ENCODE measurements around the gene NOXRED1. TPM values are rescaled to one million over a fixed set of nuclear protein-coding genes. Genes with fewer than 3 reads are reported as not detected.

Gene NOXRED1
- total RNA-seq, 1 donor = 0.09 TPM

DNA sequence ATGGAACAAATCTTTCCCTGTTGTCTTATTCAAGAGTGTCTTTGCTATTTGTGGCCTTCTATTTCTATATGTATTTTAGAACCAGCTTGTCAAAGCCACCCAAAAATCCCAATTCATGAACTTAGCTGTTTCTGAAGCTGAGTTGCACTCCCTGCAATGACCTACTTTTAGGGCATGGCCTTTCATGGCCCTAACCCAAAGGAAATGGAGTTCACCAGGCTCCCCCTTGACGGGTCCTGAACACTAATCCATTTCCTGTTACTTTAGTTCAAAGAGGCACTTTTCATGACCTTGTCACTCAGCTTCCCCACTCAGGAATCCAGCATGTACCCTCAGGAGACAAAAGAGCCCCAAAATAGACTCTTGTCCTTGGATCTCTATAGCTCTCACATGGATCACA, 54.0 kb downstream of the NOXRED1 start:
- TF ChIP-seq, protein P1, sequence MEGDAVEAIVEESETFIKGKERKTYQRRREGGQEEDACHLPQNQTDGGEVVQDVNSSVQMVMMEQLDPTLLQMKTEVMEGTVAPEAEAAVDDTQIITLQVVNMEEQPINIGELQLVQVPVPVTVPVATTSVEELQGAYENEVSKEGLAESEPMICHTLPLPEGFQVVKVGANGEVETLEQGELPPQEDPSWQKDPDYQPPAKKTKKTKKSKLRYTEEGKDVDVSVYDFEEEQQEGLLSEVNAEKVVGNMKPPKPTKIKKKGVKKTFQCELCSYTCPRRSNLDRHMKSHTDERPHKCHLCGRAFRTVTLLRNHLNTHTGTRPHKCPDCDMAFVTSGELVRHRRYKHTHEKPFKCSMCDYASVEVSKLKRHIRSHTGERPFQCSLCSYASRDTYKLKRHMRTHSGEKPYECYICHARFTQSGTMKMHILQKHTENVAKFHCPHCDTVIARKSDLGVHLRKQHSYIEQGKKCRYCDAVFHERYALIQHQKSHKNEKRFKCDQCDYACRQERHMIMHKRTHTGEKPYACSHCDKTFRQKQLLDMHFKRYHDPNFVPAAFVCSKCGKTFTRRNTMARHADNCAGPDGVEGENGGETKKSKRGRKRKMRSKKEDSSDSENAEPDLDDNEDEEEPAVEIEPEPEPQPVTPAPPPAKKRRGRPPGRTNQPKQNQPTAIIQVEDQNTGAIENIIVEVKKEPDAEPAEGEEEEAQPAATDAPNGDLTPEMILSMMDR (IDR thresholded peaks at IDR 0.05; ENCODE audit: insufficient read depth, low read length) = no peak
- no peak for DNase-seq (ENCODE audit: low read depth)
- no peak overlapping the region for H3K4me3 ChIP-seq (ENCODE audit: low read depth, low read length)

DNA sequence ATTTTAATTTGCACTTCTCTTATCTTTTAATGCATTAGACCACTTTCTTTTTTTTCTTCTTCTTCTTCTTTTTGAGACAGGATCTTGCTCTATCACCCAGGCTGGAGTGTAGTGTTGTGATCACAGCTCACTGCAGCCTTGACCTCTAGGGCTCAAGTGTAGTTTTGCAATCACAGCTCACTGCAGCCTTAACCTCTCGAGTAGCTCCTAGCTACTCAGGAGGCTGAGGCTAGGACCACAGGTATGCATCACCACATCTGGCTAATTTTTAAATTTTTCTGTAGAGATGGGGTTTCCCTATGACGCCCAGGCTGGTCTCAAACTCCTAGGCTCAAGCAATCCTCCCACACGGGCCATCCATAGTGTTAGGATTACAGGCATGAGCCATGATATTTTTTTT, 59.2 kb downstream of the NOXRED1 start:
- no peak for DNase-seq (ENCODE audit: low read depth)
- H3K4me3 ChIP-seq (ENCODE audit: low read depth, low read length) = no peak overlapping the region
- TF ChIP-seq, protein P1 (IDR thresholded peaks at IDR 0.05; ENCODE audit: insufficient read depth, low read length) = no peak

DNA sequence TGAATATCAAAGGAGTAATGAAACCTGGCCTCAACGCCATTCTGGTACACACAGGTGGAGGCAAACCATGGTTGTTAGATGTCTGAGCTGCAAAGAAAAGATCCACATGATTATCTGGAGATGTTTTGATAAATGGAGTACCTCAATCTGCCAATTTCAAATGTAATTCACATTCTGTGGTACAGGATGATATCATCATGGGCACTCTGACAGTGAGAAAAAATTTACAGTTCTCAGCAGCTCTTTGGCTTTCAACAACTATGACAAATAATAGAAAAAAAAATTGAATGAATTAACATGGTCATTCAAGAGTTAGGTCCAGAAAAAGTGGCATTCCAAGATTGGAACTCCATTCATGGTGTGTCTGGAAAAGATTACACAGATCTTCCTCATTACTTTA, 63.7 kb downstream of the NOXRED1 start:
- TF ChIP-seq, protein P1 (IDR thresholded peaks at IDR 0.05; ENCODE audit: insufficient read depth, low read length) = no peak
- DNase-seq (ENCODE audit: low read depth) = no peak
- no peak overlapping the region for H3K4me3 ChIP-seq (ENCODE audit: low read depth, low read length)

DNA sequence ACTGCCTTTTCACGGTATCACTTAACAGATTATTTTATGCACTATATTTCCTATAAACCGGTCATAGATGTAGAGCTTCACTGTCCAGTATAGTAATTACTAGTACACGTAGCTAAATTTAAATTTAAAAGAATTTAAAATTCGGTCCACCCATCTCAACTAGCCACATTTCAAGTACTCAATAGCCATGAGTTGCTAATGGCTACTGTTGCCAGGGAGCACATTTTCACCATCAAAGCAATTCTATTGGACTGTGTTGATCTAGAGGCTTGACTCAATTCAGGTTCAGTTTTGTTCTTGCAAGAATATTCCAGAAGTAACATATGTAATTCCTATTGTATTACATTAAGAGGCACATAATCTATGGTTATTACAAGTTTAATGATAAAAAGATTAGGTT, 66.4 kb downstream of the NOXRED1 start:
- no peak overlapping the region for H3K4me3 ChIP-seq (ENCODE audit: low read depth, low read length)
- TF ChIP-seq, protein P1 (IDR thresholded peaks at IDR 0.05; ENCODE audit: insufficient read depth, low read length) = no peak
- DNase-seq (ENCODE audit: low read depth) = no peak

DNA sequence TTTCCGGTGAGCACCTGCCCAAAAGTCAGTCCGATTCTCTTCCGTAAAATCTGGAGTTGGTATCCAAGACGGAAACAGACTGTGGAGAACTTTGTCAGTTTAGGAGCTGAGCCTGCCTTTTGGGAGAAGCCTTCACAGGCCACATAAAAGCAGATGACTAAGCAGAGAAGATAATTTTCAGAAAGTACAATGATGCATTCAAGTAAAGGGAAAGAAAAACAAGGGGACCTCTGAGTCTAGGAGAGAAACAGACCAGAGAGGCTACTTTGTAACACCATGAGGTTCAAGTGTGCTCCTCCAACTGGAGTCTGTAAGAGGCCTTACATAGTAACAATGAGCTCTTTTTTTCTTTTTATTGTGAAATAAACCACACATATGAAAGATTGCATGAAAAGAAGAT, 67.5 kb downstream of the NOXRED1 start:
- H3K4me3 ChIP-seq (ENCODE audit: low read depth, low read length) = no peak overlapping the region
- TF ChIP-seq, protein P1 (IDR thresholded peaks at IDR 0.05; ENCODE audit: insufficient read depth, low read length) = no peak
- peak; percentile 6 for DNase-seq (ENCODE audit: low read depth)

DNA sequence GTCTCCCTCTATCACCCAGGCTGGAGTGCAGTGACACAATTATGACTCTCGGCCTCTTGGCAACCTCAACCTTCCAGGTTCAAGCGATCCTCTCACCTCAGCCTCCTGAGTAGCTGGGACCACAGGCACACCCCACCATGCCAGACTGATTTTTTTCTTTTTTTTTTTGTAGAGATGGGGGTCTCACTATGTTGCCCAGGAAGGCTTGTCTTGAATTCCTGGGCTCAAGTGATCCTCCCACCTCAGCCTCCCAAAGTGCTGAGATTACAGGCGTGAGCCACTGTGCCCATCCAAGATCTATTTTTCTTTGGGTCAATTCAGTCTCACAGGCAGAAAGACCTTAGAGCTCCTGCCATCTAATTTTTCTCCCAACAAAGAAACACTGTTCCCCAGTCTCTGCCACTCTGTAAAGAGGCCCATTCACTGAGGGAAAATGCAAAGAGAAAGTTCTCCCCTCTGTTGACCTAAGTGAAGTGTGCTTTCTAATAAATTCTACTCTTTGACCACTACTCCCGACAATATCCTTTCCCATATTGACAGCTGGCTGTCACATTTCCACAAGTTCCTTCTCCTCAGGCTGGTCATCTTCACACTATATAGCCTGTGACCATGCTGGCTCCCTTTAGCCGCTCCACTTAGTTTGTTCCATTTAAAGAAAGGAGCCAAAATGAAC, 69.7 kb downstream of the NOXRED1 start:
- DNase-seq (ENCODE audit: low read depth) = no peak
- TF ChIP-seq, protein P1 (IDR thresholded peaks at IDR 0.05; ENCODE audit: insufficient read depth, low read length) = no peak
- H3K4me3 ChIP-seq (ENCODE audit: low read depth, low read length) = no peak overlapping the region

DNA sequence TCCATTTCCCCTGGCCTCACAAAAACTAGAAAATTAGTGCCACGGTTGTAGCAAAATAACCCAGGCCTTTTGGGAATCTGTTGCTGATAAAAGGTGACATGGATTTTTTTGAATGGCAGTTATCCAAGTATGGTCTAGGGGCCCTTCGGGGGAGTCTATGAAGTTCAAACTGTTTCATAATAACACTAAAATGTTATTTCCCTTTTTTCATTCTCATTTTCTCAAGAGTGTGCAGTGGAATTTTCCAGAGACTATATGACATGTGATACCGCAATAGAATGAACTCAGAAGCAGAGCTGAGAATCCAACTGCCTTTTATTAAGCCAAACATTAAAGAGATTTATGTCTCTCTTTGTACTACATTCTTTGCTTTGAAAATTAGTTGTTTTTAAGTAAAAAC, 75.6 kb downstream of the NOXRED1 start:
- no peak for DNase-seq (ENCODE audit: low read depth)
- TF ChIP-seq, protein P1 (IDR thresholded peaks at IDR 0.05; ENCODE audit: insufficient read depth, low read length) = no peak

More for the DNA sequence above, 75.6 kb downstream of the NOXRED1 start:
- H3K4me3 ChIP-seq (ENCODE audit: low read depth, low read length) = no peak overlapping the region
